RWPE1 (cell line): Measurements from ENCODE around the gene ITIH4.

Experiments used
- CTCF ChIA-PET: fragments of 350-600 bp; sonication (Branson Sonifier 250); formaldehyde crosslinking; extraction: SDS; loops from one replicate; lab custom pipeline; 2021; lab: Yijun Ruan, JAX
- POLR2A ChIA-PET: fragments of 400-600 bp; formaldehyde crosslinking; extraction: SDS; loops from one replicate; lab custom pipeline; 2020; ENCODE audit warnings: antibody characterized with exemption; ENCODE audit not compliant: low non-redundant PET; lab: Yijun Ruan, JAX
- DNase-seq: peaks from one replicate; pipeline ENCODE4 v3.0.0; 2012; ENCODE audit warnings: low spot score
- H3K27ac ChIP-seq: fragments of 450-650 bp; 2 replicates; pipeline ENCODE4 v1.5.1; 2017
- CTCF ChIP-seq: fragments of 450-650 bp; conservative IDR thresholded peaks from 2 replicates; pipeline ENCODE4 v1.5.1; 2017; ENCODE audit warnings: low read depth, mild to moderate bottlenecking

The ITIH4 gene

GRCh38 chr3:52794612-52795099 lies 35.8 kb downstream of the ITIH4 start, which contains the start of gene ITIH3:
Gene ITIH3 (plus strand): TSS chr3:52794796. CDS start chr3:52794804, 8 bp downstream.
- ChIA-PET POLR2A (no interaction called here), CTCF (no interaction called here)
- no peak within 1 kb of the TSS for H3K27ac ChIP-seq
- TF ChIP-seq CTCF: no peak
- no peak for DNase-seq

DNA sequence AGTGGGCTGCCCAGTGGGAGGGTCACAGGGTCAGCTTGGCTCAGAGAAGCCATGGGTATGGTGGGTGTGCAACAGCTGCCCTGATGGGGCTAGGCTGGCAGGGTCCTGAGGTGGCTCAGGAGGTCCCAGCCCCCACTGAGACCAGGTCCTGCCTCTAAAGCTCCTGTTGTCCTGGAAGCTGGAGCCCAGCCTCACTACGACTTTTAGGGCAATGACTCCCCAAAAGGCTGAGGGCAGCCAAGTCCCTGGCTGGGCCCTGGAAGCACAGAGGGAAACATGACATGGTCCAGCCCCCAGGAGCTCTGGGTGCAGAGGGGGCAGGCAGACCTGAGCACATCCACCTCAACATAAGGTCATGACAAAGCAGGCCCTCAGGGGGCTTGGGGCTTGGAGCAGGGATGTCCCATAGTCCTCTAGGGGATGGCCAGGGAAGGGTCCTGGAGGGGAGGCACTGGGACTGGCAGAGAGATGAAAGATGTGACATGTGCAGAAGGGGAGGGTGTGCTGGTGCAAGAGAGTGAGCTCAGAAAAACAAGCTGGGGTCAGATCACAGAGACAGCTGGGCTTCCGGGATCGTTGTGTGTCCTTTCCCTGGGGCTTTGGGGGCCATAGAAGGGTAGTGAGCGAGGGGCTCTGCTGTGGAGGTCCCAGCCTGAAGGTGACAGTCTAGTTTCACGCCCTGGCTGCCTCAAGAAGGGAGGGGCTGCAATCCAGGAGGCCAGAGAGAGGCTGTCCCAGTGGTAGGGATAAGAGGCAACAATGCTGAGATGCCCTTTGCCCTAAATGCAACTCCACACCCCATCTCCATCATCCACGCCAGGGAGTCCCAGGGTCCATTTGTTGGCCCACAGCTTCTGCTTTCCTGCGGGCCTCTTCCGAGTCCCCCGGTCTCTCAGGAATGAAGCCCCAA lies 36.5 kb downstream of the ITIH4 start:
- no peak for TF ChIP-seq CTCF
- DNase-seq: no peak
- CTCF ChIA-PET: no interaction called here
- POLR2A ChIA-PET: no interaction called here
- no peak overlapping the region for H3K27ac ChIP-seq

DNA sequence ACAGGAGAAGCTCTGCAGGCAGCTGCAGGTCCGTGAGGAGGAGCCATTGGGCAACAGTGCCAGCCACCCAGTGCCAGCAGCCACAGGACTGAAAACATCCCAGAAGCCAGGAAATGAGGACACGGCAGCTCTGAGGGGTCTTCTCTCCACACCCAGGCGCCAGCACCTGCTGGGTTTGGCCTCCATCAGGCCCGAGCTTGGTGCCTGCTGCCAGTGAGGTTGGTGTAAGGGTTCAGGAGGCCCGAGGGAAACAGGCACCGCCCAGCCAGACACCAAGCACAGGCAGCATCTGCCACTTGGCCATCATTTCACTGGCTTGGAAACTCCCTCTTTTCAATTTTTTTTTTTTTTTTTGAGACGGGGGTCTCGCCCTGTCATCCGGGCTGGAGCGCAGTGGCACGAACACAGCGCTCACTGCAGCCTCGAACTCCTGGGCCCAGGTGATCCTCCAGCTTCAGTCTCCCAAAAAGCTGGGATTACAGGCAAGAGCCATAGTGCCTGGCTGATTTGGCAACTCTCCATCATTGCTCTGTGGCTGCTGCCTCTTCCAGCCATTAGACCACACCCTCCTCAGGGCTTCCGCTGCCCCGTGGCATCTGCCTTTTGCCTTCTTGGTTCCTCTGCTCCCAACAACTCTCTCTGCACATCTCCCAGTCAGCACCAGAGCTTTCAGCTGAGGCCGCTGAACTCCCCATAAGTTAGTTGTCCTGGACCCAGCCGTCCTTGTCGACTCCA lies 37.3 kb downstream of the ITIH4 start:
- POLR2A ChIA-PET: no interaction called here
- CTCF ChIA-PET: no interaction called here
- no peak for DNase-seq
- H3K27ac ChIP-seq: no peak overlapping the region
- TF ChIP-seq CTCF: no peak

DNA sequence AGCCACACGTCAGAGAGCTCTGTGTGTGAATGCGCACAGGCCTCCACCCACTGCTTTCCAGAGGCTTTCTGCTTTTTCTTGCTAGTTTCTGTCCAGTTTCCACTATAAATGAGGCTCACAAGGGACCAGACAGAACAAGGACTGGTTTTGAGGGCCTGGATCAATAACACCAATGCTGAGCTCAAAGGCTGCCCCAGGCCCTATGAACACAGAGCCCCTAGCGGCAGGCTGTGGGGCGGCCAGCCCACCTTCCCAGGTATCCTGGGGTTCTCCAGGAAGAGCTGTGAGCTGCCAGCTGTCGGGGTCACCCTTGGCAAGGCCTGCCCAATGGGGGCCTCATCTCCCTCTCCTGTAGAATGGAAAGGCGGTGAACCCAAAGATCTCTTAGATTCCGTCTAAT lies 38.1 kb downstream of the ITIH4 start:
- DNase-seq: no peak
- no peak for TF ChIP-seq CTCF
- H3K27ac ChIP-seq: no peak overlapping the region
- ChIA-PET POLR2A (interaction anchor here (0.6 kb wide), 1 partner anchor 28 kb away, joined by 3 read pairs; no protein-coding TSS in a partner anchor), CTCF (interaction anchor here (0.6 kb wide), 1 partner anchor 283 kb away, joined by 6 read pairs; no protein-coding TSS in a partner anchor)

DNA sequence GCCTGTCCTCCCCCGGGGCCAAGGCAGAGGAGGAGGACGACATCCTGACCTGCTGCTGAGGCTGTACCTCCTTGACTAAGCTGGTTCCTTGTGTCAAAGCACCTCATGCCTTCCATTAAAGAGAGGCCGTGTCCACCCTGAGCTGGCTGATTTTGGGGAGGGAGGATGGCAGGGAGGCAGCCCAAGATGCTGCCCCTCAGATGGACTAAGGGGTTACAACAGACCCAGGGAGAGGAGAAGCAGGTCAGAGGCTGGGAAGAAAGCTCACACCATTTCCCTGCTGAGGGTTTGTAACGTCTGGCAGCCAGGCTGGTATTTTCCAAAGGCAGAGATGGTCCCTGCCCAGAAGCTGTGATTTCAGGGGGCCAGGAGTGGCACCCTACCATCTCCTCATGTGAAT lies 38.5 kb downstream of the ITIH4 start:
- no peak overlapping the region for H3K27ac ChIP-seq
- TF ChIP-seq CTCF: no peak
- ChIA-PET CTCF (interaction anchor here (0.6 to 0.7 kb wide), 2 partner anchors 11 to 284 kb away, joined by 3 to 6 read pairs; no protein-coding TSS in a partner anchor), POLR2A (interaction anchor here (0.6 kb wide), 1 partner anchor 29 kb away, joined by 3 read pairs; no protein-coding TSS in a partner anchor)
- no peak for DNase-seq

DNA sequence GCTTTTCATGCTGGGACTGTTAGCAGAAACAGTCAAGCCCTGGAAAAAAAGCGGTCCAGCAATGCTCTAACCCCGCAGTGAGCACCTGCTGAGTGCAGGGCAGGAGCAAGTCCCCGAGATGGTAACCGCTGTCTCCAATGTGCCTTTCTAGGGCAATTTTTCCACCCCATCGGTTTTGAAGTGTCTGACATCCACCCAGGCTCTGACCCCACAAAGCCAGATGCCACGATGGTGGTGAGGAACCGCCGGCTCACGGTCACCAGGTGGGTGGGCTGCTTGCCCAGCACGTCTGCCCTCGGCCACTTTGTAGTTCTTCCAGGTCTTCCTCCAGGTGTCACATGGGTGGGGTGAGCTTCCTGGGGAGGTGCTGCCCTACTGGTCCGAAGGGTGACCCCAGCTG lies 39.1 kb downstream of the ITIH4 start:
- no peak for DNase-seq
- POLR2A ChIA-PET: no interaction called here
- no peak overlapping the region for H3K27ac ChIP-seq
- CTCF ChIA-PET: interaction anchor here (0.6 to 0.7 kb wide), 2 partner anchors 11 to 55 kb away, joined by 3 read pairs; no protein-coding TSS in a partner anchor
- TF ChIP-seq CTCF: no peak
